Endothelial cell of umbilical vein (primary cell): ENCODE results near the gene HOXB3.

Source experiments
- MAX ChIP-seq: IDR thresholded peaks from 2 replicates; pipeline ENCODE4 v1.6.1; 2011; ENCODE audit not compliant: insufficient read depth, insufficient read length
- POLR2A ChIP-seq: IDR thresholded peaks from 2 replicates; pipeline ENCODE4 v1.6.1; 2012; ENCODE audit warnings: low read depth, mild to moderate bottlenecking, control low read depth, low read length

GRCh38 chr17:48553190-48553547 is 36.9 kb downstream of the HOXB3 start:
- no peak for TF ChIP-seq POLR2A
- TF ChIP-seq MAX, result no peak
